NCI-H2196 (cell line): ENCODE results near the gene HDAC9.

Experiments
- DNase-seq: peaks from one replicate; lab custom pipeline; 2025; ENCODE audit not compliant: unreplicated experiment; lab: John Stamatoyannopoulos, UW

Gene HDAC9

GRCh38 chr7:18771834-18772566 is 276.5 kb downstream of the HDAC9 start:
- no peak for DNase-seq

- no peak for DNase-seq
These were observed 277.0 kb downstream of the HDAC9 start for GRCh38 chr7:18772567-18772965.

- DNase-seq = no peak
These were observed 281.8 kb downstream of the HDAC9 start for GRCh38 chr7:18777314-18777713.

GRCh38 chr7:18778594-18778993 is 283.0 kb downstream of the HDAC9 start:
- DNase-seq = no peak

- no peak for DNase-seq
These were observed 284.7 kb downstream of the HDAC9 start for GRCh38 chr7:18780266-18780665.

- no peak for DNase-seq
These were observed 285.4 kb downstream of the HDAC9 start for GRCh38 chr7:18780938-18781337.

- no peak for DNase-seq
These were observed 290.7 kb downstream of the HDAC9 start for GRCh38 chr7:18786196-18786727.

- no peak for DNase-seq
These were observed 291.2 kb downstream of the HDAC9 start for GRCh38 chr7:18786796-18787195.

GRCh38 chr7:18788026-18788425 is 292.5 kb downstream of the HDAC9 start:
- no peak for DNase-seq

- DNase-seq = no peak
These were observed 297.5 kb downstream of the HDAC9 start for GRCh38 chr7:18792871-18793595.

- no peak for DNase-seq
These were observed 300.7 kb downstream of the HDAC9 start for GRCh38 chr7:18796216-18796615.

GRCh38 chr7:18798088-18798906 is 302.7 kb downstream of the HDAC9 start:
- no peak for DNase-seq

- no peak for DNase-seq
These were observed 304.4 kb downstream of the HDAC9 start for GRCh38 chr7:18799899-18800298.

GRCh38 chr7:18803923-18804322 is 308.4 kb downstream of the HDAC9 start:
- no peak for DNase-seq

- no peak for DNase-seq
These were observed 310.6 kb downstream of the HDAC9 start for GRCh38 chr7:18806177-18806576.

GRCh38 chr7:18808026-18808425 is 312.5 kb downstream of the HDAC9 start:
- DNase-seq = no peak

- DNase-seq = no peak
These were observed 319.9 kb downstream of the HDAC9 start for GRCh38 chr7:18815261-18815960.

- DNase-seq = no peak
These were observed 325.4 kb downstream of the HDAC9 start for GRCh38 chr7:18820981-18821380.

GRCh38 chr7:18821554-18821953 is 326.0 kb downstream of the HDAC9 start:
- DNase-seq = no peak

GRCh38 chr7:18824157-18824556 is 328.6 kb downstream of the HDAC9 start:
- no peak for DNase-seq
